GM21786 (cell line): Measurements from ENCODE around the gene HOXA3.

Source experiments
- ATAC-seq: cut with Tn5 transposase; IDR thresholded peaks from one replicate; pipeline ENCODE4 v1.9.1; 2021; ENCODE audit not compliant: unreplicated experiment

HOXA3 gene

DNA sequence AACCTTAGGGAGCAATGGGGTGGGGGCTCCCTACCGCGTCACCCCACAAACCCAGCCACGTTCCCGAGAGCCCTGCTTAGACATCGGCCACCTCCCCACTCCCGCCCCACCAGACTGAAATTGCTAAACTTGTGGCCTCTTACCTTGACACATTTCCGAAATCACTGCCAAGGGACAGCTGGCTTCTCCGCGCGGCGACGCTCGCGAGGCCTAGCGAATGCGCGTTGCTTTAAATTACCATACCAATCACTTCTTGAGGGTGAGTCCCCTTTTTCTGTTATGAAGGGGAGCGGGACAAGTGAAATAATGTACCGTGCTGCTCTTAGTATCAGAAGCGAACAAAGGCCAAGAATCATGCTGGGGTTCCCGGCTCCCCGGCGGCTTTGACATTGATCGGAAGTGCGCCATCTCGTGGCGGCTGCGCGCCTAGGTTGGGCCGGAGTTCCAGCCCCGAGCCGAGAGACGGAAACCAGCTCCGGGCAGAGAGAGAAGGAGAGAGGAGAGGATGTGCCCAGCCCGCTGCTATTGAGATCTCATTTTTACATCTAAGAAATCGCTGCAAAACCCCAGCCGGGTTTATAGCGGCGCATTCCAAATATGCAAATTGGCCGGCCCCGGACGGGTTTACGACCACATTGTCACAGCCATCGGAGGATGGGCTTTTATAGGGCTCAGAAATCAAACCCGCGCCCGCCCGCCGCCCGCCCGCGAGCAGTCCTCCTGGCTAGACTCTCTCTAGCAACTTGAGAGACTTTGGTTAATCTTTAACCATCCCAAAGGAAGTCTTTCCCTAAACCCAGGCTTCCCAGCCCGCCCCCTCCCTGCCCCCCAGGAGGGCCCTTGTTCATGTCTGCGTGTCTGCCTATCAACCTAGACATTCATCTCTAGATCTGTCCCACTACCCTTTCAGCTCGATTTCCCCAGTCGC is 27.4 kb upstream of the HOXA3 start:
- ATAC-seq = no peak

- no peak for ATAC-seq
Measured at GRCh38 chr7:27179030-27179429, 26.6 kb upstream of the HOXA3 start.

DNA sequence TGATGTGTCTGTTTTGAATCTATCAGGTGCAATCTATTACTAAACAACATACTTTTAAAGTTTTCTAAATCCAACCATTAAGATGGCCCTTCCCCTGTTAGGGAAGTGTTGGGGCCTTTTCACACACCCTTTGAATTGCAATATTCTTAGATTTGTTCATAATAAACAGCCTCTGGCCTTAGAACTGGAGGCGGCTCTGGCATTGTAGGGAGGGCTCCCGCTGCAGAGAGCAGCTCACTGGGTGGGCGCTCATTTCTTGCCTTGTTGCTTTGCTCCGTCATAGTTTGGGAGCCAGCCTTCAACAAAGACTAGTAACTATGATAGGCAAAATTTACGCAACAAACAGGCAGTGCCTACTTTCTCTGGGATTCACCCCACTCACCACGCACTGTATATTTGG is 26.0 kb upstream of the HOXA3 start:
- no peak for ATAC-seq

DNA sequence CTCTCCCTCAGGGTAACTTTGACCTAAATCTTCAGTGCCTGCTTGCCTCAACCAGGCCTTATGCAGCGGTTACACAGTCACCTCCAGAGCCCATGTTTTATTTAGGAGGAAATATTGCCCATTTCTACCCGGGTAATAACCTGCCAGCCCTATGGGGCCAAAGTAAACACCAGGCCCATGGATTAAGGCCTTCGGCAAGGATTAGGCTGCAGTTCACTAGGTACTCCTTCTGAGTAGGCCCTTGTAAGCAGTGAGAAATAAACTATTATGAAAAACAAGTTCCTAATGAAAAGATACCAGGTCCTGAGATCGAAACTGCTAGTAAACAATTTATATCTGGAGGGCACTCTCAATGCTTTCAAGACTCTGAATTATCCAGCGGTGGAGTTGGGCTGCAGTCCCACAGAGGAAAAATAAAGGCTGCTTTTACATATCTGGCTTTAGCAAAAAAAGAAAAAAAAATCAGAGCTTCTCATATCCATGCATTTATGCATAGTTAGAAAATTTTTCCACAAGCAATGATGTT is 25.5 kb upstream of the HOXA3 start:
- ATAC-seq = no peak

- no peak for ATAC-seq
Measured at GRCh38 chr7:27176962-27177794, 24.8 kb upstream of the HOXA3 start.

- ATAC-seq = no peak
Measured at GRCh38 chr7:27176524-27176845, 24.1 kb upstream of the HOXA3 start.

- no peak for ATAC-seq
Measured at GRCh38 chr7:27175626-27176523, 23.5 kb upstream of the HOXA3 start.

GRCh38 chr7:27174874-27175625 is 22.7 kb upstream of the HOXA3 start:
- no peak for ATAC-seq

GRCh38 chr7:27173956-27174873 is 21.8 kb upstream of the HOXA3 start, which contains the start of gene HOXA10:
Gene HOXA10, minus strand, starts transcription at chr7:27174320. Its CDS starts 14 bp downstream, at chr7:27174306.
- no peak for ATAC-seq

- no peak for ATAC-seq
Measured at GRCh38 chr7:27173511-27173955, 21.1 kb upstream of the HOXA3 start.

GRCh38 chr7:27172823-27173510 is 20.6 kb upstream of the HOXA3 start:
- ATAC-seq = no peak

DNA sequence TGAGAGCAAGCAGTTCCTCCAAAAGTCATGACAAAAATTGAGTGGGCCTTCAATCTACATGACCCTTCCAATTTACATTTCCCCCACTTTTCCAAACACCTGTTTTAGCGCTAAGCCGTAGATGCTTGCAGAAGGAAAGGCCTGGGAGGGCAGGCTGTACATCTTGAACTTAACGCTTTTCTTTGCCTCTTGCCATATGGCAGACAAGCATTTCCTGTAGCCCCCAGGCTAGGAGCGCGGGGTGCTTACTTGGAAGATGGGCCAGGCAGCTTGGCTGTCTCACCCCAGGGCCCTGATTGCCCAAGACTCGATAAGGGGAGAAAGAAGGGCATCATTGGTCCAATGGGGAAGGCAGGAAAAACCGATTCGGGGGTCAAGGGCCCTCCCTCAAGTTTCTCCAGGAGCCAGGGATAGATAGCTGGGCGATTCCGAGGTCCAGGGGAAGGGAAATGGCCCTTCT is 20.0 kb upstream of the HOXA3 start:
- no peak for ATAC-seq

- ATAC-seq = no peak
Measured at GRCh38 chr7:27171637-27172314, 19.4 kb upstream of the HOXA3 start.

DNA sequence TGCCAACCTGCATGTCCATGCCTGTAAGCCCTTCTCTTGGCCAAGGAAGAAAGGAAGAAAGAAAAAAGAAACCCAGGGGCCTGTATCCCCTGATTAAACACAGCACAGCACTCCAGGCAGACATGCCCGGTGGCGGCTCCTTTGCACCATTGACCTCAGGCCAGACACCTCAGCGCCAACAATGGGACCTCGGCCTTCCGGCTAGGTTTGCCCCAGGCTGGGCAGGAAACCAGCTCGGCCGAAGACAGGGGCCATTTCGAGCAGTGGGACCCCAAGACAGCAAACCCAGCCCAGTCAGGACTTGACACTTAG is 18.9 kb upstream of the HOXA3 start:
- no peak for ATAC-seq

DNA sequence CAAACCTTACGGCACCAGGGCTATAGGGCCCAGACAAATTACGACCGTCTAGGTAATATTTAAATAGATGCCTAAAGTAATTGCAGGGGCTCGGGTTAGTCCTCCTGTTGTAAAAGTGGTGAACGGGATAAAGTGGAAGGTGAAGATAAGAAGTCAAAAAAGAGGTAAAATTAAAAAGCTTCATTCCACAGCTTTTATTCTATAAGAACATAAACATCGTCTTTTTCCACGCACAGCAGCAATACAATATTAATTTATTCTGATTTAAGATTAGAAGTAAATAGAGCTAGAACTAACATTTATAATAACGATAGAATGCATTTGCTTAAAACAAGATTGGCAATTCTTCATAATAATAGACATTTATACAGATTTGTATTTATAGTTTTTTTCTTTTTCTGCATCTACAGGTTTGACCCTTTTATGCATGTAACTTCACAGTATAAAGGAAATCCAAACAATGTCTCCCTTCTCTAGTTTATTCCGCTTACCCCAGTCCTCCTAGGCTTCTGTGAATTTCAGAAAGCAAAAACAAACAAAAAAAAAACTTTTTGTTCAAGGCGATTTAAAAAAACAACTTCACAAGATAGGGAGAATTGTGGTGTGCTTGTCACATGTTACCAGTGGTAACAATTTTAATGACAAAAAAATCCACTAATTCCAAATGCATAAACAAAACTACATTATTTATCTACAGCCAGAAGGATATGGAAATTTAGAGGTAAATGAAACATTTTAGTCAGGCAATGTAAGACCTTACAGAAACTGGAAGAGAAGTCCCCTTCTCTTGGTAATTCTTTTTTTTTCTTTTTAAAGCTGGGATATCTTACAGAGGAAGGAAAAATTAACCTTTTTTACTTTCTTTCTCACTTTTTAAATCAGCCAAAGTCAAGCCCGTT is 18.3 kb upstream of the HOXA3 start:
- no peak for ATAC-seq

GRCh38 chr7:27169658-27170425 is 17.5 kb upstream of the HOXA3 start:
- no peak for ATAC-seq
